GM23338 (cell line): ENCODE measurements around the gene DGKG. TPM values are rescaled to one million over a fixed set of nuclear protein-coding genes. Genes with fewer than 3 reads are reported as not detected.

Source experiments
- ATAC-seq: fragments of 200-7000 bp; cut with Tn5 transposase; 3 replicates; pipeline ENCODE4 v1.9.1; 2020
- DNase-seq: peaks from one replicate; pipeline ENCODE4 v3.0.0-alpha.2; 2015; ENCODE audit warnings: low spot score
- H2AFZ ChIP-seq: fragments of 200-600 bp; sonication (generic); 2 replicates; pipeline ENCODE4 v1.8.0; 2016; ENCODE audit warnings: antibody characterized with exemption, mild to moderate bottlenecking, moderate library complexity
- H3F3A ChIP-seq: fragments of 200-600 bp; sonication (generic); replicated peaks from 2 replicates; pipeline ENCODE4 v1.8.0; 2017; ENCODE audit warnings: antibody characterized with exemption, mixed run types, low read depth
- H3K27ac ChIP-seq: fragments of 200-600 bp; sonication (generic); 2 replicates; pipeline ENCODE4 v1.6.1; 2016; ENCODE audit warnings: low read depth
- H3K27me3 ChIP-seq: fragments of 200-600 bp; sonication (generic); 2 replicates; pipeline ENCODE4 v1.8.0; 2016; ENCODE audit warnings: mild to moderate bottlenecking, mixed run types, moderate library complexity; ENCODE audit not compliant: insufficient read depth
- H3K36me3 ChIP-seq: fragments of 200-600 bp; sonication (generic); 2 replicates; pipeline ENCODE4 v1.8.0; 2016; ENCODE audit warnings: mild to moderate bottlenecking; ENCODE audit not compliant: insufficient read depth
- H3K4me1 ChIP-seq: fragments of 200-600 bp; sonication (generic); 2 replicates; pipeline ENCODE4 v1.8.0; 2016; ENCODE audit warnings: mild to moderate bottlenecking, moderate library complexity; ENCODE audit not compliant: insufficient read depth
- H3K4me2 ChIP-seq: fragments of 200-600 bp; sonication (generic); 2 replicates; pipeline ENCODE4 v1.7.1; 2017; ENCODE audit warnings: mixed run types
- H3K4me3 ChIP-seq: fragments of 200-600 bp; sonication (generic); 2 replicates; pipeline ENCODE4 v1.6.1; 2016; ENCODE audit warnings: mixed run types
- H3K79me2 ChIP-seq: fragments of 200-600 bp; sonication (generic); replicated peaks from 2 replicates; pipeline ENCODE4 v1.8.0; 2017; ENCODE audit warnings: mild to moderate bottlenecking; ENCODE audit not compliant: insufficient read depth
- H3K9me2 ChIP-seq: fragments of 200-600 bp; sonication (generic); 2 replicates; pipeline ENCODE4 v1.8.0; 2017; ENCODE audit not compliant: insufficient read depth
- H4K20me1 ChIP-seq: fragments of 200-600 bp; sonication (generic); replicated peaks from 2 replicates; pipeline ENCODE4 v1.8.0; 2017; ENCODE audit warnings: mild to moderate bottlenecking; ENCODE audit not compliant: insufficient read depth
- H3K27ac Mint-ChIP-seq: 2 replicates; pipeline ENCODE4 v1.8.0; 2020; ENCODE audit warnings: inconsistent platforms, mild to moderate bottlenecking, moderate library complexity, mixed read lengths
- H3K27me3 Mint-ChIP-seq: 3 replicates; pipeline ENCODE4 v1.8.0; 2022; ENCODE audit warnings: low read depth, mild to moderate bottlenecking, moderate library complexity, mixed read lengths, inconsistent platforms; ENCODE audit not compliant: insufficient read depth, poor library complexity
- H3K36me3 Mint-ChIP-seq: 3 replicates; pipeline ENCODE4 v1.8.0; 2021; ENCODE audit warnings: low read depth, mild to moderate bottlenecking, inconsistent platforms, moderate library complexity, mixed read lengths
- H3K4me1 Mint-ChIP-seq: 3 replicates; pipeline ENCODE4 v1.8.0; 2020; ENCODE audit warnings: mild to moderate bottlenecking, inconsistent platforms, mixed read lengths
- H3K4me3 Mint-ChIP-seq: 3 replicates; pipeline ENCODE4 v1.8.0; 2021; ENCODE audit warnings: moderate library complexity, mild to moderate bottlenecking, inconsistent platforms, mixed read lengths
- H3K9me3 Mint-ChIP-seq: 3 replicates; pipeline ENCODE4 v1.8.0; 2020; ENCODE audit warnings: moderate library complexity, mild to moderate bottlenecking, inconsistent platforms, mixed read lengths
- CREB1 ChIP-seq: fragments of 250-450 bp; sonication (Bioruptor Pico); IDR thresholded peaks from 2 replicates; pipeline ENCODE4 v1.5.0; 2020; ENCODE audit warnings: low read depth, mild to moderate bottlenecking, moderate library complexity
- CTCF ChIP-seq, 2 experiments: fragments of 200-600 bp in 1 of 2; sonication (generic) in 1 of 2; conservative IDR thresholded peaks; 2 replicates each; pipeline versions ENCODE4 v1.5.1 to v1.6.1; 2016 to 2017; ENCODE audit warnings: antibody characterized with exemption in 2 of 2, low read depth in 2 of 2, mild to moderate bottlenecking in 2 of 2, moderate library complexity in 1 of 2
- EZH2phosphoT487 ChIP-seq: fragments of 200-600 bp; sonication (generic); IDR thresholded peaks from one replicate; pipeline ENCODE4 v1.8.1; 2018; ENCODE audit warnings: antibody characterized with exemption; ENCODE audit not compliant: unreplicated experiment
- JUNB ChIP-seq: IDR thresholded peaks from one replicate; pipeline ENCODE4 v1.6.1; 2016; ENCODE audit warnings: antibody characterized with exemption; ENCODE audit not compliant: unreplicated experiment
- NANOG ChIP-seq: IDR thresholded peaks from 2 replicates; pipeline ENCODE4 v1.6.1; 2016; ENCODE audit warnings: antibody characterized with exemption, borderline replicate concordance
- POLR2AphosphoS5 ChIP-seq: IDR thresholded peaks from 2 replicates; pipeline ENCODE4 v1.6.1; 2016; ENCODE audit warnings: antibody characterized with exemption, low read depth
- REST ChIP-seq: IDR thresholded peaks from one replicate; pipeline ENCODE4 v1.6.1; 2018; ENCODE audit warnings: antibody characterized with exemption; ENCODE audit not compliant: unreplicated experiment
- STAT1 ChIP-seq: IDR thresholded peaks from one replicate; pipeline ENCODE4 v1.6.1; 2016; ENCODE audit warnings: antibody characterized with exemption; ENCODE audit not compliant: unreplicated experiment
- ZNF114 ChIP-seq: fragments of 250-450 bp; sonication (Bioruptor Pico); IDR thresholded peaks from 2 replicates; pipeline ENCODE4 v1.5.0; 2020; ENCODE audit warnings: mild to moderate bottlenecking, moderate library complexity
- ZNF331 ChIP-seq: fragments of 250-450 bp; sonication (Bioruptor Pico); IDR thresholded peaks from 2 replicates; pipeline ENCODE4 v1.5.0; 2020; ENCODE audit warnings: low read depth, mild to moderate bottlenecking, moderate library complexity
- ZNF462 ChIP-seq: fragments of 250-450 bp; sonication (Bioruptor Pico); IDR thresholded peaks from 2 replicates; pipeline ENCODE4 v1.5.0; 2020; ENCODE audit warnings: mild to moderate bottlenecking, moderate library complexity
- polyA plus RNA-seq: library from polyadenylated mRNA; unstranded; fragments of >200 nt; fragmentation: Nextera tagmentation; extraction: Ambion mirVana; gene quantifications from 2 replicates; pipeline ENCODE4 v1.2.1, GENCODE V29; 2016
- total RNA-seq: library from RNA; depleted of rRNA; stranded (reverse); fragments of >200 nt; shearing (Covaris generic); gene quantifications from 2 replicates; pipeline ENCODE4 v1.2.3, GENCODE V29; 2014

The DGKG gene
- total and polyA plus RNA-seq, 2 experiments from 2014 or later: 0.14 to 0.31 TPM

GRCh38 chr3:186342197-186342596 is 19.8 kb downstream of the DGKG start:
- Histone ChIP-seq H4K20me1 (no peaks in the 10 kb centered on the region), H3K36me3 (no peaks in the 10 kb centered on the region), H3F3A (no peaks in the 10 kb centered on the region), H3K4me3 (no peak overlapping the region), H3K79me2 (no peaks in the 10 kb centered on the region), H3K27ac (no peak overlapping the region), H2AFZ (no peak overlapping the region), H3K4me2 (no peak overlapping the region), H3K27me3 (no peaks in the 10 kb centered on the region), H3K4me1 (no peaks in the 10 kb centered on the region), H3K9me2 (no peaks in the 10 kb centered on the region)
- ATAC-seq (no peak), DNase-seq (no peak)
- Mint-ChIP-seq H3K9me3 (no peaks in the 10 kb centered on the region), H3K27ac (no peak overlapping the region), H3K4me1 (peaks cover 2% of the 10 kb centered on the region; the same call in 1 of the 3 replicates), H3K27me3 (no peaks in the 10 kb centered on the region), H3K36me3 (no peaks in the 10 kb centered on the region), H3K4me3 (no peak overlapping the region)
- no peak for TF ChIP-seq POLR2AphosphoS5
- no peak for TF ChIP-seq ZNF331 (CRISPR knock-in tag)
- TF ChIP-seq ZNF462 (CRISPR knock-in tag): no peak
- no peak for TF ChIP-seq STAT1
- no peak for TF ChIP-seq CREB1
- no peak for TF ChIP-seq EZH2phosphoT487
- TF ChIP-seq ZNF114 (CRISPR knock-in tag): no peak
- no peak for TF ChIP-seq REST
- TF ChIP-seq CTCF (conservative IDR thresholded peaks at IDR 0.05; ENCODE audit: low read depth in 2 of 2): no peak
- TF ChIP-seq JUNB: no peak
- TF ChIP-seq NANOG: no peak
